Spleen (tissue), 11 donors: ENCODE measurements around the gene C20orf141. TPM values are rescaled to one million over a fixed set of nuclear protein-coding genes. Genes with fewer than 3 reads are reported as not detected.

Experiments used
- DNase-seq: peaks from one replicate; pipeline ENCODE4 v3.0.0-alpha.2; 2020
- H3K27ac ChIP-seq, 8 donors: fragments of 200-600 bp; sonication (generic) in 7 of 8; 1 replicate in 4 of 8; 2 replicates in 4 of 8; pipeline versions ENCODE4 v1.5.0 to v1.8.0; 2016 to 2021; ENCODE audit warnings: inconsistent platforms in 4 of 8, mild to moderate bottlenecking in 4 of 8, moderate library complexity in 1 of 8
- H3K27me3 ChIP-seq, 7 donors: fragments of 200-600 bp; sonication (generic) in 6 of 7; replicated peaks in 1 of 7; 1 replicate in 4 of 7; 2 replicates in 3 of 7; pipeline versions ENCODE4 v1.5.0 to v1.8.0; 2016 to 2021; ENCODE audit warnings: inconsistent platforms in 3 of 7, mild to moderate bottlenecking in 1 of 7
- H3K36me3 ChIP-seq, 6 donors: fragments of 200-600 bp; sonication (generic) in 5 of 6; 1 replicate in 4 of 6; 2 replicates in 2 of 6; pipeline versions ENCODE4 v1.5.0 to v1.8.0; 2016 to 2021; ENCODE audit warnings: inconsistent platforms in 2 of 6
- H3K4me1 ChIP-seq, 6 donors: fragments of 200-600 bp; sonication (generic) in 5 of 6; 1 replicate in 3 of 6; 2 replicates in 3 of 6; pipeline versions ENCODE4 v1.5.0 to v1.8.0; 2016 to 2021; ENCODE audit warnings: inconsistent platforms in 3 of 6
- H3K4me3 ChIP-seq, 8 donors: fragments of 200-600 bp; sonication (generic) in 7 of 8; 1 replicate in 4 of 8; 2 replicates in 4 of 8; pipeline versions ENCODE4 v1.5.0 to v1.8.0; 2016 to 2021; ENCODE audit warnings: inconsistent platforms in 4 of 8, mild to moderate bottlenecking in 4 of 8, moderate library complexity in 2 of 8
- H3K9me3 ChIP-seq, 8 donors: fragments of 200-600 bp; sonication (generic) in 7 of 8; 1 replicate in 4 of 8; 2 replicates in 4 of 8; pipeline versions ENCODE4 v1.5.0 to v1.8.0; 2016 to 2021; ENCODE audit warnings: inconsistent platforms in 4 of 8
- POLR2A ChIP-seq, 3 donors: fragments of 450-650 bp; IDR thresholded peaks; one replicate each; pipeline ENCODE4 v1.5.1; 2017; ENCODE audit warnings: antibody characterized with exemption in 3 of 3, mild to moderate bottlenecking in 1 of 3
- POLR2AphosphoS5 ChIP-seq, 3 donors: sonication (generic); formaldehyde crosslinking; IDR thresholded peaks; one replicate each; pipeline ENCODE4 v1.5.1; 2017; ENCODE audit warnings: antibody characterized with exemption in 3 of 3
- WGBS, 5 donors: extraction: QIAGEN DNeasy Blood & Tissue Kit in 3 of 5; methylation state at CpG; one replicate each; pipeline versions ENCODE4 v1.1.5 to v1.1.7; 2013 to 2018; 5-methylcytosine and 5-hydroxymethylcytosine counted together
- intact Hi-C: fragments of 100-400 bp; cut with DNase I; formaldehyde crosslinking; loops from one replicate; pipeline ENCODE4 v1.15.0; 2023; ENCODE audit warnings: low total_unique reads
- polyA plus RNA-seq, 3 donors: library from polyadenylated mRNA; stranded (reverse); fragments of 200-250 nt; gene quantifications; one replicate each; pipeline ENCODE4 v1.2.1, GENCODE V29; 2013
- total RNA-seq, 7 donors: library from RNA; depleted of rRNA in 3 of 7; stranded (reverse); fragments of >200 nt in 3 of 7; fragmentation: NEBNext Ultra II Directional in 4 of 7; extraction: Animal tissue kit (Norgen Biotek cat#: 25700) in 4 of 7; gene quantifications; one replicate each; pipeline versions ENCODE4 v1.1.0 to v1.2.1, GENCODE V29; 2016 to 2021
- TF ChIP-seq, protein P1 (sequence below), 11 experiments: fragments of 200-600 bp in 7 of 11; fragments of 450-650 bp in 4 of 11; sonication (generic) in 4 of 11; IDR thresholded peaks in 8 of 11; conservative IDR thresholded peaks in 3 of 11; 1 replicate in 7 of 11; 2 replicates in 4 of 11; pipeline versions ENCODE4 v1.4.0 to v1.8.0; 2016 to 2021; ENCODE audit warnings: antibody characterized with exemption in 11 of 11, inconsistent platforms in 4 of 11, mild to moderate bottlenecking in 1 of 11
- donor health status: healthy with polysubstance abuse.
- donor health status: DM: no; HTN: no; CAD: no; lungs with moderate emphysema.
- donor health status: DM: no; HTN: no; CAD: no.
- donor health status: Bipolar disorder and iron deficiency.
- donor health status: healthy.
- donor health status: DM: no; HTN: no; CAD: no.
- donor health status: DM: yes; HTN: yes; CAD: no.

C20orf141 gene
- total and polyA plus RNA-seq, 10 donors: not detected

DNA sequence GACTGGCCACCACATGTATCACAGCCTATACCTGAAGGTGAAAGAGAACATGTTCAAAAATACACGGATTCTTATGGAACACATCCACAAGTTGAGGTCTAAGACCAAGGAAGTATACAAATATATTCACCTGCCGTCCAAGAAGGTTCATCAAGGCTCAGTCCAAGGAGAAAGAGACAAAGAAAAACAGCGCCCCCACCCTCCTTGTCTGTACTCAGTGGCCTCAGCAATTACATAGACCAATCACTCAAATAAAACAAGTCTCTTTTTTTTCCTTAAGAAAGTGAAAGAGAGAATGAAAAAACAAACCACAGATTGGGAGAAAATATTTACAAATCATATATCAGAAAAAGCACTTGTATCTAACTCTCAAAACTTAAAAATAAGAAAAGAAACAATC, 33.8 kb upstream of the C20orf141 start:
- Histone ChIP-seq H3K4me1 (no peaks in the 10 kb centered on the region), H3K27me3 (peaks cover 0 to 16% (median 0%) of the 10 kb centered on the region in 7 donors), H3K9me3 (peaks cover 0 to 4% (median 2%) of the 10 kb centered on the region in 8 donors), H3K4me3 (no peak overlapping the region), H3K27ac (no peak overlapping the region), H3K36me3 (no peaks in the 10 kb centered on the region)
- no peak for DNase-seq
- WGBS, 5 donors: 49 to 65% (median 50%) methylated on average over 3 of the region's 3 CpGs
- intact Hi-C loops: no loop called here
- TF ChIP-seq POLR2A (IDR thresholded peaks at IDR 0.05) (no peak), POLR2AphosphoS5 (IDR thresholded peaks at IDR 0.05) (no peak)
- TF ChIP-seq, protein P1, sequence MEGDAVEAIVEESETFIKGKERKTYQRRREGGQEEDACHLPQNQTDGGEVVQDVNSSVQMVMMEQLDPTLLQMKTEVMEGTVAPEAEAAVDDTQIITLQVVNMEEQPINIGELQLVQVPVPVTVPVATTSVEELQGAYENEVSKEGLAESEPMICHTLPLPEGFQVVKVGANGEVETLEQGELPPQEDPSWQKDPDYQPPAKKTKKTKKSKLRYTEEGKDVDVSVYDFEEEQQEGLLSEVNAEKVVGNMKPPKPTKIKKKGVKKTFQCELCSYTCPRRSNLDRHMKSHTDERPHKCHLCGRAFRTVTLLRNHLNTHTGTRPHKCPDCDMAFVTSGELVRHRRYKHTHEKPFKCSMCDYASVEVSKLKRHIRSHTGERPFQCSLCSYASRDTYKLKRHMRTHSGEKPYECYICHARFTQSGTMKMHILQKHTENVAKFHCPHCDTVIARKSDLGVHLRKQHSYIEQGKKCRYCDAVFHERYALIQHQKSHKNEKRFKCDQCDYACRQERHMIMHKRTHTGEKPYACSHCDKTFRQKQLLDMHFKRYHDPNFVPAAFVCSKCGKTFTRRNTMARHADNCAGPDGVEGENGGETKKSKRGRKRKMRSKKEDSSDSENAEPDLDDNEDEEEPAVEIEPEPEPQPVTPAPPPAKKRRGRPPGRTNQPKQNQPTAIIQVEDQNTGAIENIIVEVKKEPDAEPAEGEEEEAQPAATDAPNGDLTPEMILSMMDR (IDR thresholded peaks at IDR 0.05 in 8 of 11, conservative IDR thresholded peaks at IDR 0.05 in 3 of 11): no peak

DNA sequence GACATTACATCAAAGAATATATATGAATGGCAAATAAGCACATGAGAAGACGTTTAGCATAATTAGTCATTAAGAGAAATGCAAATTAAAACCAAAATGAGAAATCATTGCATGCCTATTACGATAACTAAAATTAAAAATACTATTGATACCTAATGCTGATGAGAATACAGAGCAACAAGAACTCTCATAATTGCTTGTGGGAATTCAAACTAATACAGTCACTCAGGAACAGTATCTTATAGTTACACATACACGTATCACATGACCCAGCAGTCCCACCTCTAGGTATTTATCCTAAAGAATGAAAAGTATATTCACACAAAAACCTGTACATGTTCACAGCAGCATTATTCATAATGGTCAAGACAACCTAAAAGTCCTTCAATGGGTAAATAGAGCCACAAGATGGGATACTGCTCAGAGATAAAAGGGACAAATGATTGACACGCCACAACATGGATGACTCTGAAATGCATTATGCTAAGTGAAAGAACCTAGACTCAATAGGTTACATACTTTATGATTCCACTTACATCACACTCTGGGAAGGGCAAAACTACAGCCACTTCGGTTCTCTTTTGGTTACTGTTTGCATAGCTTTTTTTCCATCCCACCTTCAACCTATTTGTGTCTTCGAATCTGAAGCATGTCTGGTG, 30.8 kb upstream of the C20orf141 start:
- 73 to 83% (median 74%) methylated on average over 6 of the region's 6 CpGs for WGBS, 5 donors
- Histone ChIP-seq H3K27me3 (peaks cover 0 to 11% (median 0%) of the 10 kb centered on the region in 7 donors), H3K27ac (no peak overlapping the region), H3K36me3 (no peaks in the 10 kb centered on the region), H3K4me1 (no peaks in the 10 kb centered on the region), H3K4me3 (no peak overlapping the region), H3K9me3 (peaks cover 0 to 12% (median 0%) of the 10 kb centered on the region in 8 donors)
- intact Hi-C loops: no loop called here
- TF ChIP-seq POLR2A (IDR thresholded peaks at IDR 0.05) (no peak), POLR2AphosphoS5 (IDR thresholded peaks at IDR 0.05) (no peak)
- TF ChIP-seq, protein P1 (IDR thresholded peaks at IDR 0.05 in 8 of 11, conservative IDR thresholded peaks at IDR 0.05 in 3 of 11): no peak
- no peak for DNase-seq

DNA sequence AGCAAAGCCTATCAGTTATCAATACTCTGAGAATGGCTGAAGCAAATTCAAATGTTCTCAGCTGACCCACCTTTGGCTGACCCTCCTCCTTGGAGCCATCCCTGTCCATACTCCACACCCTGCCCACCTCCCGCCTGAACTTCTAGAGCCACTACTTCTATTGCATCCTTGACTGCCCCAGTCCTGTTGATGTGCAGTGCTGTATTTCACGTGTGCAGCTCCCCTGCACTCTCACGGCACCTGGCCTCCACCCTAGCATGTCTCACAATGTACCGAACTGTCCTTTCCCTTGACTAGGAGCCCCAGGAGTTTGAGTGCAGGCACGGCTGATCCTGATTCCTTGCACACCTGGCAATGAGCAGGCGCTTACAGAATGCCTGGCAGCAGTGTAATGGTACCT, 21.3 kb upstream of the C20orf141 start:
- intact Hi-C loops: no loop called here
- H3K4me1 ChIP-seq: no peaks in the 10 kb centered on the region
- WGBS, 5 donors: 87 to 95% (median 88%) methylated on average over 6 of the region's 6 CpGs
- no peaks in the 10 kb centered on the region for H3K36me3 ChIP-seq
- peaks cover 0 to 71% (median 2%) of the 10 kb centered on the region in 7 donors for H3K27me3 ChIP-seq
- TF ChIP-seq POLR2AphosphoS5 (IDR thresholded peaks at IDR 0.05) (no peak), POLR2A (IDR thresholded peaks at IDR 0.05) (no peak)
- TF ChIP-seq, protein P1 (IDR thresholded peaks at IDR 0.05 in 8 of 11, conservative IDR thresholded peaks at IDR 0.05 in 3 of 11): no peak
- DNase-seq: no peak
- H3K9me3 ChIP-seq: no peaks in the 10 kb centered on the region
- H3K4me3 ChIP-seq: no peak overlapping the region
- no peak overlapping the region for H3K27ac ChIP-seq

DNA sequence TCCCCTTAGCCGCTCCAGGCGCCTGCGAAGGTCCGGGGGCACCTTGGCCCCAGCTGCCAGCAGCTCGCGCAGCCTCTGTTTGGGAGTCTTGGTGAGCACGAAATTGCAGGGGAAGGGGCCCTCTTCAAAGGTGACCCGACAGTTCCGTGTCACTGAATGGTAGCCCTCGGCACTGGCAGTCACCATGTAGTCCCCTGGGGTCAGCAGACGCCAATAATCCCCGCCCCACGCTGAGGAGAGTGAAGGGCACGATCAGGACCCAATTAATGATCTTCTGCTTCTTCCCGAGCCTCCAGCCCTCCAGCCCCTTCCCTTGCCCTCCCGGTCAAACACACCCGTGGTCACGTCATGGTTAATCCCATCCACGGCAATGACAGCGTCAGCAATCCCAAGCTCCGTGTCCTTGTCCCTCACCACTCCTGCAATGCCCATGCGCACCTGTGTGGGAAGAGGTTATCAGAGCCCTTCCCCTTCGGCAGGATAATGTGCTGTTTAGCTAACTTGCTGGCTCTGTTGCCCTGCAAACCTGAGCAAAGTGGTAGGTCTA, 20.5 kb upstream of the C20orf141 start:
- Histone ChIP-seq H3K27ac (no peak overlapping the region), H3K4me1 (peaks cover 0 to 6% (median 2%) of the 10 kb centered on the region in 6 donors), H3K9me3 (no peaks in the 10 kb centered on the region), H3K36me3 (no peaks in the 10 kb centered on the region), H3K27me3 (peaks cover 0 to 77% (median 10%) of the 10 kb centered on the region in 7 donors), H3K4me3 (no peak overlapping the region)
- TF ChIP-seq POLR2A (IDR thresholded peaks at IDR 0.05): no peak
- WGBS, 5 donors: 91 to 93% (median 91%) methylated on average over 23 of the region's 23 CpGs
- intact Hi-C loops: no loop called here
- DNase-seq: no peak
